Measurements from ENCODE around the gene TRIM62. TPM values are rescaled to one million over a fixed set of nuclear protein-coding genes. Genes with fewer than 3 reads are reported as not detected.

TRIM62 gene
- total RNA-seq, 1 experiment from 2014 or later: 6.9 TPM

DNA sequence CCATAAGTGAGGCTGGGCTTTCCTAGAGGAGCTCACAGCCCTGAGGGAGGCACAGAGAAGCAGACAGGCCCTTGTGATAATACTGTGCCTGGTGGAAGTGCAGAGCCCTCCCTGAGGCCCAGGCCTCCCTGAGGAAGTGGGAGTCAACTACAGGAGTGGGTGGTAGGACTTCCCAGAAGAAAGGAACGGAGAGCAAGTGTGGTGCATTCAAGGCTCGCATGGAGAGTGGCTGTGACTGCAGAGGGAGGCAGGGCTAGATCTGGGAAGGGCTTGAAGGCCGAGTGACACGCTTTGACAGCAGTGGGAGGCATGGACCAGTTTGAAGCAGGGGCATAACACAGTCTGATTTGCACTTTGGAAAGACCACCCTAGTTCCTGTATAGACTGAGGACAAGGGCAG, 63.6 kb downstream of the TRIM62 start:
- Histone ChIP-seq H3K4ac (ENCODE audit: low read depth, low read length) (no peak overlapping the region), H3K27me3 (ENCODE audit: insufficient read depth, low read length) (no peaks in the 10 kb centered on the region; the same call in 1 of the 2 replicates), H3K27ac (ENCODE audit: insufficient read length, low read depth, low read length) (no peak overlapping the region), H2AK5ac (ENCODE audit: insufficient read length, low read length) (no peak overlapping the region), H3K4me1 (ENCODE audit: insufficient read depth, low read length) (no peaks in the 10 kb centered on the region), H3K23ac (ENCODE audit: insufficient read length, low read depth, low read length) (no peak overlapping the region), H3K14ac (ENCODE audit: insufficient read depth, low read length) (no peak overlapping the region), H3K79me1 (ENCODE audit: insufficient read depth, low read depth, low read length, poor library complexity, severe bottlenecking) (no peaks in the 10 kb centered on the region), H4K91ac (ENCODE audit: insufficient read length, low read depth, low read length) (no peak overlapping the region), H3K56ac (ENCODE audit: insufficient read length, low read depth, low read length) (no peak overlapping the region), H3T11ph (ENCODE audit: low read length) (no peak overlapping the region), H3K4me2 (ENCODE audit: insufficient read depth, insufficient read length, low read length) (no peak overlapping the region), H3K9ac (ENCODE audit: extremely low read depth, insufficient read length, low read length) (no peak overlapping the region), H4K5ac (ENCODE audit: insufficient read length, low read depth, low read length) (no peak overlapping the region), H2AFZ (ENCODE audit: low read length) (no peak overlapping the region), H3K9me3 (ENCODE audit: control insufficient read depth, low read depth, low read length) (no peaks in the 10 kb centered on the region), H4K20me1 (ENCODE audit: control insufficient read depth, insufficient read depth, insufficient read length) (no peaks in the 10 kb centered on the region), H3K79me2 (ENCODE audit: insufficient read depth, low read length) (no peaks in the 10 kb centered on the region), H2BK15ac (ENCODE audit: low read depth, low read length) (no peak overlapping the region), H2BK5ac (ENCODE audit: insufficient read length, low read length) (no peak overlapping the region), H2BK12ac (ENCODE audit: insufficient read length, low read depth, low read length) (no peak overlapping the region), H3K18ac (ENCODE audit: insufficient read length, low read depth, low read length) (no peak overlapping the region), H4K8ac (replicated peaks; ENCODE audit: insufficient read length, low read depth, low read length) (no peak overlapping the region), H2BK120ac (ENCODE audit: low read depth, low read length, poor library complexity, severe bottlenecking) (no peak overlapping the region), H3K23me2 (ENCODE audit: insufficient read length, low read depth, low read length, poor library complexity, severe bottlenecking) (no peaks in the 10 kb centered on the region), H2BK20ac (ENCODE audit: low read depth, low read length, poor library complexity, severe bottlenecking) (no peak overlapping the region)
- no peak for TF ChIP-seq CTCF (conservative IDR thresholded peaks at IDR 0.05)
- Mint-ChIP-seq H3K27me3 (ENCODE audit: low read depth) (peaks cover 36% of the 10 kb centered on the region), H3K4me3 (no peak overlapping the region; a peak in 1 of 5 replicates), H3K9me3 (no peaks in the 10 kb centered on the region), H3K27ac (no peak overlapping the region; a peak in 1 of 7 replicates), H3K36me3 (ENCODE audit: insufficient read depth in 1 of 3, low read depth in 3 of 3) (no peaks in the 10 kb centered on the region; a peak in 1 of 7 replicates), H3K4me1 (peaks cover 3 to 10% of the 10 kb centered on the region in 2 experiments; a peak in 2 of 4 replicates)
- no peak for DNase-seq
- WGBS (ENCODE audit: extremely low coverage, insufficient read length, low lambda C conversion rate): no CpG with 5 or more reads among the region's 4 CpGs

All from H9 (cell line).